ENCODE data around the gene AIFM3.
A peak's percentile ranks its signal among the peaks of the same experiment; 100 is the strongest.
"Not testable (repeated sequence)": the region's sequence is repeated elsewhere in the genome, so short reads cannot be mapped to it uniquely, and the experiment has no call there.

AIFM3 gene

GRCh38 chr22:21000987-21001600 lies 34.0 kb downstream of the AIFM3 start:
- Histone ChIP-seq H3K36me3 (ENCODE audit: low read length) (no peaks in the 10 kb centered on the region), H3K4me3 (ENCODE audit: insufficient read depth, low read length, poor library complexity, severe bottlenecking) (peak overlapping the region; percentile 89), H3K27ac (ENCODE audit: low read depth, low read length) (peak overlapping the region; percentile 95), H3K27me3 (ENCODE audit: low read length) (no peaks in the 10 kb centered on the region), H3K9me2 (replicated peaks; ENCODE audit: insufficient read depth, low read length) (no peaks in the 10 kb centered on the region), H2AFZ (ENCODE audit: low read depth, low read length, severe bottlenecking) (peak overlapping the region; percentile 80), H3K4me2 (ENCODE audit: low read depth, low read length, poor library complexity, severe bottlenecking) (peak overlapping the region; percentile 90), H3F3A (ENCODE audit: insufficient read depth) (no peaks in the 10 kb centered on the region), H3K9me3 (ENCODE audit: insufficient read depth, low read length) (no peaks in the 10 kb centered on the region), H3K9ac (ENCODE audit: low read length) (peak overlapping the region; percentile 95), H4K20me1 (ENCODE audit: low read depth, low read length) (no peaks in the 10 kb centered on the region), H3K79me2 (ENCODE audit: insufficient read depth, low read length) (peaks cover 8% of the 10 kb centered on the region)
- TF ChIP-seq EZH2phosphoT487 (conservative IDR thresholded peaks at IDR 0.05; ENCODE audit: low read length): no peak
- TF ChIP-seq CTCF (IDR thresholded peaks at IDR 0.05; ENCODE audit: insufficient read depth, low read length, poor library complexity, severe bottlenecking): no peak

- no peaks in the 10 kb centered on the region for H3K36me3 ChIP-seq (ENCODE audit: low read length)
- H3K9me2 ChIP-seq (replicated peaks; ENCODE audit: insufficient read depth, low read length): no peaks in the 10 kb centered on the region
- H3K4me2 ChIP-seq (ENCODE audit: low read depth, low read length, poor library complexity, severe bottlenecking): peak within 1 kb of the TSS; percentile 90
- H2AFZ ChIP-seq (ENCODE audit: low read depth, low read length, severe bottlenecking): peak within 1 kb of the TSS; percentile 80
- H3F3A ChIP-seq (ENCODE audit: insufficient read depth): no peaks in the 10 kb centered on the region
- H3K27ac ChIP-seq (ENCODE audit: low read depth, low read length): peak within 1 kb of the TSS; percentile 95
- no peaks in the 10 kb centered on the region for H4K20me1 ChIP-seq (ENCODE audit: low read depth, low read length)
- H3K4me3 ChIP-seq (ENCODE audit: insufficient read depth, low read length, poor library complexity, severe bottlenecking): peak within 1 kb of the TSS; percentile 89
- TF ChIP-seq CTCF (IDR thresholded peaks at IDR 0.05; ENCODE audit: insufficient read depth, low read length, poor library complexity, severe bottlenecking) (no peak), EZH2phosphoT487 (conservative IDR thresholded peaks at IDR 0.05; ENCODE audit: low read length) (no peak)
- no peaks in the 10 kb centered on the region for H3K27me3 ChIP-seq (ENCODE audit: low read length)
- peak within 1 kb of the TSS; percentile 95 for H3K9ac ChIP-seq (ENCODE audit: low read length)
- H3K79me2 ChIP-seq (ENCODE audit: insufficient read depth, low read length): peaks cover 8% of the 10 kb centered on the region
- H3K9me3 ChIP-seq (ENCODE audit: insufficient read depth, low read length): no peaks in the 10 kb centered on the region
These were observed 34.7 kb downstream of the AIFM3 start, which contains the start of gene THAP7 for GRCh38 chr22:21001601-21002325. Gene THAP7, minus strand, starts transcription at chr22:21002118. Its CDS starts 207 bp downstream, at chr22:21001911.

- no peaks in the 10 kb centered on the region for H4K20me1 ChIP-seq (ENCODE audit: low read depth, low read length)
- no peaks in the 10 kb centered on the region for H3K9me2 ChIP-seq (replicated peaks; ENCODE audit: insufficient read depth, low read length)
- no peaks in the 10 kb centered on the region for H3F3A ChIP-seq (ENCODE audit: insufficient read depth)
- H3K27me3 ChIP-seq (ENCODE audit: low read length): no peaks in the 10 kb centered on the region
- peak overlapping the region; percentile 90 for H3K4me2 ChIP-seq (ENCODE audit: low read depth, low read length, poor library complexity, severe bottlenecking)
- H3K9me3 ChIP-seq (ENCODE audit: insufficient read depth, low read length): no peaks in the 10 kb centered on the region
- no peak overlapping the region for H3K27ac ChIP-seq (ENCODE audit: low read depth, low read length)
- H2AFZ ChIP-seq (ENCODE audit: low read depth, low read length, severe bottlenecking): no peak overlapping the region
- H3K9ac ChIP-seq (ENCODE audit: low read length): no peak overlapping the region
- H3K4me3 ChIP-seq (ENCODE audit: insufficient read depth, low read length, poor library complexity, severe bottlenecking): no peak overlapping the region
- TF ChIP-seq EZH2phosphoT487 (conservative IDR thresholded peaks at IDR 0.05; ENCODE audit: low read length): no peak
- no peak for TF ChIP-seq CTCF (IDR thresholded peaks at IDR 0.05; ENCODE audit: insufficient read depth, low read length, poor library complexity, severe bottlenecking)
- H3K79me2 ChIP-seq (ENCODE audit: insufficient read depth, low read length): peaks cover 8% of the 10 kb centered on the region
- no peaks in the 10 kb centered on the region for H3K36me3 ChIP-seq (ENCODE audit: low read length)
These were observed 36.7 kb downstream of the AIFM3 start for GRCh38 chr22:21003782-21004181.

- H3F3A ChIP-seq (ENCODE audit: insufficient read depth); H3K4me2 ChIP-seq (ENCODE audit: low read depth, low read length, poor library complexity, severe bottlenecking); H3K27me3 ChIP-seq (ENCODE audit: low read length); H3K9me3 ChIP-seq (ENCODE audit: insufficient read depth, low read length); H3K79me2 ChIP-seq (ENCODE audit: insufficient read depth, low read length); H3K27ac ChIP-seq (ENCODE audit: low read depth, low read length); H3K9ac ChIP-seq (ENCODE audit: low read length); H3K4me3 ChIP-seq (ENCODE audit: insufficient read depth, low read length, poor library complexity, severe bottlenecking); H2AFZ ChIP-seq (ENCODE audit: low read depth, low read length, severe bottlenecking); H3K36me3 ChIP-seq (ENCODE audit: low read length); H4K20me1 ChIP-seq (ENCODE audit: low read depth, low read length); H3K9me2 ChIP-seq (replicated peaks; ENCODE audit: insufficient read depth, low read length): not testable (repeated sequence)
These were observed 42.2 kb downstream of the AIFM3 start for GRCh38 chr22:21009208-21009607.

All from SU-DHL-6 (cell line).